Measurements from ENCODE around the gene SCUBE1. TPM values are rescaled to one million over a fixed set of nuclear protein-coding genes. Genes with fewer than 3 reads are reported as not detected.

SCUBE1 gene
- total RNA-seq, 2 experiments from 2014 or later, result 0.07 TPM; not detected in 1

DNA sequence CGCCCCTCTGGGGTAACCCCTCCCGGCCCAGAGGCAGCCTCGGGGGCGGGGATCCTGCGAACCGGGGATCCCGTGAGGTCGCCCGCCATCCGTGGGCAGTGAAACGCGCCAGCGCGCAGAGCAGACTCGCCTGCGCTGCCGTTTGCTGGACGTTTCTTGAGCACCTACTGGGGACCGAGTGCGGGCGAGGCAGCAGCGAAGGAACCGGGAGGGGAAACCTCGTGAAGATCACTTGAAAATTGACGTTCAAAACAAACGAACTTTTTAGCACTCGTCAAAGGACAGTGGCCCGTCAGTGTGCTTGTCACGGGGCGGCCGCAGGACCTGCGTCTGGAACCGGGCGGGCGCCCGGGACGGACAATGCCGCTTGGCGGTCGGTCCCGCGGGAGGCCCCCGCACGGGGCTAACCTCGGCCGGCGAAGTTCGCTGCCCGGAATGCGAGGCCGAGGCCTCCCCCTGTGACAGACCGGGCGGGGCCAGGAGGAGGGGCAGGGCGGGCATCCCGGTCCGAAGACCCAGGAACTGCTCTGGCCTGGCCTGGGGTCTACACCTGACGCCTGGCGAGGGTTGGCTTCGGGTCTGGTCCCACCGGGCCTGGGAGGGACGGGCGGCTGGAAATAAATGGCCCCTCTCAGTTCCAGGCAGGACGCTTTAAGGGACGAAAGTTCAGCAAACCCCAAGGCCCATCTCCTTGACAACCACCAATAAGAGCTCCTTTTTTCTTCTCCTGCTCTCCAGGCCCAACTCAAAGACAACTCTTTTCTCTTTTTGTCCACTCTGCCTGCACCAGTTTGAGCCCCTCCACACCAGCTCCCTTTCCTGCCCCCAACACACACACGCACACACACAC lies 723 bp upstream of the SCUBE1 start:
- ChIA-PET CTCF (interaction anchor here (1.2 to 5.5 kb wide), 3 partner anchors 33 to 114 kb away, joined by 3 to 109 read pairs (median 7); no protein-coding TSS in a partner anchor), POLR2A (interaction anchor here (0.5 to 0.6 kb wide), 2 partner anchors 156 to 891 kb away, joined by 3 read pairs; no protein-coding TSS in a partner anchor)
- intact Hi-C loops (cut with micrococcal nuclease), result no loop called here
- no peak overlapping the region for H3K4me3 Mint-ChIP-seq
- peaks cover 6% of the 10 kb centered on the region for H3K4me1 Mint-ChIP-seq (ENCODE audit: low read depth)
- no peak for ATAC-seq
- no peak for DNase-seq
- H3K27me3 Mint-ChIP-seq, result peaks cover 48% of the 10 kb centered on the region
- no peak overlapping the region for H3K27ac Mint-ChIP-seq
- TF ChIP-seq CTCF (IDR thresholded peaks at IDR 0.05), result no peak
- H3K36me3 Mint-ChIP-seq (ENCODE audit: low read depth), result no peaks in the 10 kb centered on the region
- H3K9me3 Mint-ChIP-seq, result no peaks in the 10 kb centered on the region

DNA sequence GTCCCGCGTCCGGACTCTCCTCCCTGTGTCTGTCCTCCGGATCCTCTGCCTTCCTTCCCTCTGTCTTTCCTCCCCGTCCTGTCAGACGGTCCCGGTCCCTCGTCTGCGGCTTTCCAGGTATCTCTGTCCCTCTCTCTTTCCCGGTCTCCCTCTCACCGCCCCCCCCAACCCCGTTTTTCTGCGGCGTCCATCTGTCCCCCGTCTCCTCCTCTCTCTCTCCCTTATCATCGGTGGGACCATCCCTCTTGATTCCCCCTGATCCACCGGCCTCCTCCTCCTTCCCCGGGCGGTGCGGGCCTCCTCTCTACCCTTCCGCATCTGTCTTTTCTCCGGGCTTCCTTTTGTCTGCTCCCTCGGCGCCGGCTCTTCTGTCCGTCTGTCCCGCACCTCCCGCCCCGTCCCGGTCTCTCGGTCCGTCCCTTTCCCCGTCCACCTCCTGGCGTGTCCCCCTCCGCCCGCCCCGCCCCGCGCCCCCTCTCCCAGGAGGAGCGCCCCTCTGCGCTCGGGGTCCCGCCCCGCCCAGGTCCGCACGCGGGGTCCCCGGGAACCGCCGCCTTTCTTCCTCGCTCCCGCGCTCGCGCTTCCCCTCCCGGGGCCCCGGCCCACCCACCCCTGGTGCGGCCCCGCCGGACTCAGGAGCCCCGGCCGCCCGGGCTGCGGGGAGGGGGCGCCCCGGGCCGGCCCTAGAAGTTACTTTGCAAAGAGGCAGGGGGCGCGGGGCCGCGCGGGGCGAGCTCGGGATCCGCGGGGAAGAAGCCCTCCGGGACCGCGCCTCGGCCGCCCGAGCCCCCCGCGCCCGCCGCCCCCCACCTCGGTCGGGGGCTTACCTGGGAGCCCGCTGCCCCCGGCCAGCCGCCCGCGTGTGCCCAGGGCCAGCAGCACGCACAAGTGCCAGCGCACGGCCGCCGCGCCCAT lies 568 bp downstream of the SCUBE1 start:
- Mint-ChIP-seq H3K27me3 (peaks cover 44% of the 10 kb centered on the region), H3K4me3 (no peak overlapping the region), H3K27ac (no peak overlapping the region), H3K9me3 (no peaks in the 10 kb centered on the region), H3K4me1 (ENCODE audit: low read depth) (peaks cover 6% of the 10 kb centered on the region), H3K36me3 (ENCODE audit: low read depth) (no peaks in the 10 kb centered on the region)
- CTCF ChIA-PET, result interaction anchor here (5.5 kb wide), 1 partner anchor 112 kb away, joined by 109 read pairs; no protein-coding TSS in a partner anchor
- POLR2A ChIA-PET, result no interaction called here
- DNase-seq (no peak), ATAC-seq (no peak)
- intact Hi-C loops (cut with micrococcal nuclease), result no loop called here
- TF ChIP-seq CTCF (IDR thresholded peaks at IDR 0.05), result no peak

DNA sequence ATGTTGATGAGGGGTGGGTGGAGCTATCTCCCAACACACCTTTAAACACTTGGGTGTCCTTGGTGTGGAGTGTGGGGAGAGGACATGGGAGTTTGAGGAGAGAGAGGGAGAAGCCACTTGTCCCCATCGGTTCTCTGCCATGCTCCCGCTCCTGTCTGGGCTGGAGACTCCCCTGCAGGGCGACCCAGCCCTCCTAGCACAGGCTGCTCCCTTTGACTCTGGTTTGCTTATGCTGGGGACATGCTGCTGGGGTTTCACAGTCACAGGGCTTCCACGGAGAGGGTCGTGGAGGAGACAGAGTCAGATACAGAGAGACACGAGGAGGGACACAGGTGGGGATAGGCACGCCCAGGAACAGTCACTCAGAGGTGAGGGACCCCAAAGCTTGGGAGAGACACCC lies 1.6 kb downstream of the SCUBE1 start:
- DNase-seq (no peak), ATAC-seq (no peak)
- intact Hi-C loops (cut with micrococcal nuclease), result no loop called here
- Mint-ChIP-seq H3K4me1 (ENCODE audit: low read depth) (peaks cover 6% of the 10 kb centered on the region), H3K36me3 (ENCODE audit: low read depth) (no peaks in the 10 kb centered on the region), H3K27me3 (peaks cover 43% of the 10 kb centered on the region), H3K9me3 (no peaks in the 10 kb centered on the region), H3K27ac (no peak overlapping the region), H3K4me3 (no peak overlapping the region)
- POLR2A ChIA-PET, result no interaction called here
- no peak for TF ChIP-seq CTCF (IDR thresholded peaks at IDR 0.05)
- CTCF ChIA-PET, result no interaction called here

DNA sequence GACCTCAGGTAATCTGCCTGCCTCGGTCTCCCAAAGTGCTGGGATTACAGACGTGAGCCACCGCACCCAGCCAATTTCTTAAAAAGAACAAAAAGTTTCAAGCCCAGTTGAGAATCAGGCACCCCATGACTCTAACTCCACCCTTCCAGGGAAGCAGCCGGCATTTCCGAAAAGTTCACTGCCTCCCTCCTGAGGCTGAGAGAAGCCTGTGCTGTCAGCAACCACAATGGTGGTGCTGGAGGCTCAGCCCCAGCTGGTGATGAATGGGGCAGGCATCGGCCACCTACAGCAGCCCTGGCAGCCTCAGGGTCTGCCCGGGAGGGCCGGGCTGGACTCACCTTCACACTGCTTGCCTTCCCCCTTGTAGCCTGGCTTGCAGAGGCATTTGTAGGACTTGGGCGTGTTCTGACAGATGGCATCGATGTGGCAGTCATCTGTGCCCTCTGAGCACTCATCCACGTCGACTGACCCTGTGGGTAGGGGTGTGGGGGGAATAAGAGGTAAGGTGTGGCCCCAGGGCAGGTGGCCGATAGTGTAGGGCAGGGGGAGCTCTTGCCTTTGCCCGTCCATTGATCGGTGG lies 4.3 kb downstream of the SCUBE1 start:
- intact Hi-C loops (cut with micrococcal nuclease), result no loop called here
- no peak for ATAC-seq
- TF ChIP-seq CTCF (IDR thresholded peaks at IDR 0.05), result no peak
- POLR2A ChIA-PET, result no interaction called here
- DNase-seq, result no peak
- Mint-ChIP-seq H3K4me1 (ENCODE audit: low read depth) (no peaks in the 10 kb centered on the region), H3K27ac (no peak overlapping the region), H3K4me3 (no peak overlapping the region), H3K36me3 (ENCODE audit: low read depth) (no peaks in the 10 kb centered on the region), H3K9me3 (no peaks in the 10 kb centered on the region), H3K27me3 (peaks cover 24% of the 10 kb centered on the region)
- CTCF ChIA-PET, result no interaction called here
